GM18505 (cell line): ENCODE data around the gene SIRT6.
"Not testable (repeated sequence)": the region's sequence is repeated elsewhere in the genome, so short reads cannot be mapped to it uniquely, and the experiment has no call there.

ENCODE experiments used
- ATAC-seq: cut with Tn5 transposase; IDR thresholded peaks from one replicate; pipeline ENCODE4 v1.9.1; 2021; ENCODE audit not compliant: unreplicated experiment
- POLR2A ChIP-seq: IDR thresholded peaks from 4 replicates; pipeline ENCODE4 v1.6.1; 2011; ENCODE audit warnings: borderline replicate concordance; ENCODE audit not compliant: insufficient read depth, insufficient read length; ENCODE audit errors: extremely low read depth

Gene SIRT6

GRCh38 chr19:4151623-4152022 lies 30.7 kb downstream of the SIRT6 start:
- ATAC-seq, result no peak
- no peak for TF ChIP-seq POLR2A

DNA sequence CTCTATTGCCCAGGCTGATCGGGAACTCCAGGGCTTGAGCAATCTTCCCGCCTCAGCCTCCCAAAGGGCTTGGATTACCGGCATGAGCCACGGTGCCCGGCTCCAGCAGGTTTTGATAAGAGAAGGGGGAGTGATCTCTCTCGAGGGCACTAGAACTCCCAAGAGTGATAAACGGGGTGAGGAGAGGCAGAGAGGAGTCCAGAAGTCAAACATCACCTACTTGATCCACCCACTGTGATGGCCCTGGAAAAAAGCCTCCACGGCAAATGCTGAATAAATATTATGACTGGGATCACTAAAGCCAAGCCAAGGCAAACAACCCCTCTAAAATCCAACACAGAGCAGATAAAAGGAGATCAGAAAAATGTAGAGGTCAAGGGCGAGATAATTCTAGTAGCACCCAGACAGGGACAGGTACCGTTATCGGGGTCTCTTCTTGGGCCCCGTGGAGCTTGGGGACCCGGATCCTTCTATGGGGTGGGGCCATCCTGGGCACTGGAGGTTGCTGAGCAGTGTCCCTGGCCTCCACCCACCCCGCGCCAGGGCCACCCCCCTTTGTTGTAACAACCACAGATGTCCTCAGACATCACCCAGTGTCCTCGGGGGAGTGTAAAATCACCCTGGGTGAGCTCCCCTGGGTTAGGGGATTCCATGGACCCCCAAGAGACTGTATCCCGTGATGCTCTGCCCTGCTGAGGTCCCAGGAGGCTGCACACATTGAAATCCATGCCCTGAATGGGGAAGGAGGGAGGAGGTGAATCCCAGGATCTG lies 32.7 kb downstream of the SIRT6 start:
- TF ChIP-seq POLR2A, result no peak

GRCh38 chr19:4144666-4145249 lies 37.6 kb downstream of the SIRT6 start:
- TF ChIP-seq POLR2A, result no peak
- ATAC-seq, result no peak

More for the DNA sequence above, 32.7 kb downstream of the SIRT6 start:
- no peak for ATAC-seq

DNA sequence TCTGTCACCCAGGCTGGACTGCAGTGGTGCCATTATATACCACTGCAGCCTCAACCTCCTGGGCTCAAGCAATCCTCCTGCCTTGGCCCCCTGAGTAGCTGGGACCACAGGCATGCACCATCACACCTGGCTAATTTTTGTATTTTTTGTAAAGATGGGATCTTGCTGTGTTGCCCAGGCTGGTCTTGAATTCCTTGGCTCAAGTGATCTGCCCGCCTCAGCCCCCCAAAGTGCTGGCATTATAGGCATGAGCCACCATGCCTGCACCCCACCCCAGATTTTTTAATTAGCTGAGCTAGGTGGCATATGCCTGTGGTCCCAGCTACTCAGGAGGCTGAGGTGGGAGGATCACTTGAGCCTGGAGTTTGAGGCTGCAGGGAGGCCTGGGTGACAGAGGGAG lies 39.4 kb downstream of the SIRT6 start:
- not testable (repeated sequence) for ATAC-seq

DNA sequence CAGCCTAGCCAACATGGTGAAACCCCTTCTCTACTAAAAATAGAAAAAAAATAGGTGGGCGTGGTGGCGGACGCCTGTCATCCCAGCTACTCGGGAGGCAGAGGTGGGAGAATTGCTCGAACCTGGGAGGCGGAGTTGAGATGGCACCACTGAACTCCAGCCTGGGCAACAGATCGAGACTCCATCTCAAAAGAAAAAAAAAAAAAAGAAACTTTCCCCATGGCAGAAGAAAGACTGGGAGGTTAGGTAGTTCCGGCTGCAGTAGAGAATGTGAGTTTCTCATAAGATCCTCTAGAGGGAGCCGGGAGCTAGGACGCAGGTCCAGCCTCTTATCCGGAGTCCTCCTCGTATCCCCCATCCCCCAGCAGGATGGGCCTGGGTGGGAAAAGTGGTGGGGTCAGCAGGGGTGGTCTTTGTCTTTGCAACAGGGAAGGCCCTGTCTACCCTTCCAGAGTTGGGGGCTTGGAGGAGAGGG lies 42.1 kb downstream of the SIRT6 start:
- no peak for TF ChIP-seq POLR2A
- ATAC-seq, result no peak

DNA sequence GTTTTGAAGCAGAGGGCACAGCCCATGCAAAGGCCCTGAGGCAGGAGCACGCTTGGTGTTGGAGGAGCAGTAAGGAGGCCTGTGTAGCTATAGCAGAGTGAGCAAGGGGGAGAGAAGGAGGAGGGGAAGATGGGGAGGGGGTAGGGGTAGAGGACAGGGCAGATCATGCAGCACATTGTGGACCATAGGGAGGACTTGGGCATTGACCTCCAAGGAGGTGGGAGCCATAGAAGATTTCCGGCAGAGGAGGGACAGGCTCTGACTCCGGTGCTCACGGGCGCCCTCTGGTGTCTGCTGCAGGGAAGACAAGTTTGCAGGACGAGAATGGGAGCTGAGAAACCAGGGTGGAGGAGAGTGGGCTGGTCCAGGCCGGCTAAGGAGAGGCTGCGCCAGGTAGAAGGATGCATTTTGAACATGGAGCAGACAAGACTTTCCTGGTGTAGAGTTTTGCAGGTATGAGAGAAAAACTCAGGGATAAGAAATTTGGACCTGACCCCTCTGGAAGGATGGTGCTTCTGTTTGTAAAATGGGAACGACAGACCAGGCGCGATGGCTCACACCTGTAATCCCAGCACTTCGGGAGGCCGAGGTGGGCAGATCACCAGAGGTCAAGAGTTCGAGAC lies 42.6 kb downstream of the SIRT6 start:
- TF ChIP-seq POLR2A, result no peak
- no peak for ATAC-seq

- no peak for TF ChIP-seq POLR2A
- no peak for ATAC-seq
Measured at GRCh38 chr19:4138445-4138844, 43.9 kb downstream of the SIRT6 start.

DNA sequence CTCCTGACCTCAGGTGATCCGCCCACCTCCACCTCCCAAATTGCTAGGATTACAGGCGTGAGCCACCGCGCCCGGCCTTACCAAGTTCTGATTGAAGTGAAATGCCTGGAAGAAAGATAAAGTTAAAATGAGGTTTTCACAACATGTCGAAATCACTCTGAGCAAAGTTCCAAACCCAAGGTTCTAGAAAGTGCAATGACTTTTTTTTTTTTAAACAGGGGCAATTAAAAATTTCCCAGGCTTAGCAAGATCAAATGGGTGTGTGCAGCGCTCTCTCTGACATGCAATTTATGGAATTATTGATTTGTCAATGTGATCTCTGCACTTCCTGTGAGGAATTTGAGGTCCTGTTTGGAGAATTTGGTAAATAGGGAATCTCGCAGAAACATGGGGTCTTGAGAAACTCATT lies 45.7 kb downstream of the SIRT6 start:
- no peak for ATAC-seq
- TF ChIP-seq POLR2A, result no peak

- ATAC-seq, result not testable (repeated sequence)
Measured at GRCh38 chr19:4135386-4135785, 47.0 kb downstream of the SIRT6 start.

- TF ChIP-seq POLR2A, result no peak
- no peak for ATAC-seq
Measured at GRCh38 chr19:4134351-4134750, 48.0 kb downstream of the SIRT6 start.

GRCh38 chr19:4130744-4131438 lies 51.5 kb downstream of the SIRT6 start:
- no peak for ATAC-seq
- TF ChIP-seq POLR2A, result no peak

DNA sequence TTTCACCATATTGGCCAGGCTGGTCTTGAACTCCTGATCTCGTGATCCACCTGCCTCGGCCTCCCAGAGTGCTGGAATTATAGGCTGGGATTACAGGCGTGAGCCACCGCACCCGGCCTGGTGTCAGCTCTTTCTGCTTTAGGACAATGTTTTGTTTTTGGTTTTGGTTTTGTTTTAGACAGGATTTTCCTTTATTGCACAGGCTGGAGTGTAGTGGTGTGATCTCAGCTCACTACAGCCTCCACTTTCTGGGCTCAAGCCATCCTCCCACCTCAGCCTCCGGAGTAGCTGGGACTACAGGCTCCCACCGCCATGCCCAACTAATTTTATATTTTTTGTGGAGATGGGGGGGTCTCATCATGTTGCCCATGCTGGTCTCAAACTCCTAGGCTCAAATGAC lies 53.3 kb downstream of the SIRT6 start:
- ATAC-seq, result not testable (repeated sequence)

DNA sequence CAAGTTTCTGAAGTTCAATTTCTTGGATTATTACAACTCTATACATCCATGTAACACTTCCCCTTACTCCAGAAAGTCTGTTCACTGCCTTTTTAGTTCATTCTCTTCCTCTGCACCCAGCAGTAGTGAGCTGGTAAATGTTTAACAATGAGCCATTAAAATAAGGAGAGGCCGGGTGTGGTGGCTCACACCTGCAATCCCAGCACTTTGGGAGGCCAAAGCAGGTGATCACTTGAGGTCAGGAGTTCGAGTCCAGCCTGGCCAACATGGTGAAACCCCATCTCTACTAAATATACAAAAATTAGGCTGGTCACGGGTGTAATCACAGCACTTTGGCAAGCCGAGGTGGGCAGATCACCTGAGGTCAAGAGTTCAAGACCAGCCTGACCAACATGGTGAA lies 55.0 kb downstream of the SIRT6 start:
- not testable (repeated sequence) for ATAC-seq

GRCh38 chr19:4124638-4125037 lies 57.7 kb downstream of the SIRT6 start:
- no peak for ATAC-seq
- no peak for TF ChIP-seq POLR2A
